Measurements from ENCODE around the gene SPRED2.

Gene SPRED2

GRCh38 chr2:65361623-65362022 lies 70.8 kb downstream of the SPRED2 start:
- TF ChIP-seq CTCF (conservative IDR thresholded peaks at IDR 0.05; ENCODE audit: low read depth, low read length) = no peak
- DNase-seq (ENCODE audit: low read depth) = no peak
- H3K4me3 ChIP-seq (ENCODE audit: low read length) = no peak overlapping the region

GRCh38 chr2:65360441-65360840 lies 72.0 kb downstream of the SPRED2 start:
- no peak overlapping the region for H3K4me3 ChIP-seq (ENCODE audit: low read length)
- TF ChIP-seq CTCF (conservative IDR thresholded peaks at IDR 0.05; ENCODE audit: low read depth, low read length) = no peak
- no peak for DNase-seq (ENCODE audit: low read depth)

DNA sequence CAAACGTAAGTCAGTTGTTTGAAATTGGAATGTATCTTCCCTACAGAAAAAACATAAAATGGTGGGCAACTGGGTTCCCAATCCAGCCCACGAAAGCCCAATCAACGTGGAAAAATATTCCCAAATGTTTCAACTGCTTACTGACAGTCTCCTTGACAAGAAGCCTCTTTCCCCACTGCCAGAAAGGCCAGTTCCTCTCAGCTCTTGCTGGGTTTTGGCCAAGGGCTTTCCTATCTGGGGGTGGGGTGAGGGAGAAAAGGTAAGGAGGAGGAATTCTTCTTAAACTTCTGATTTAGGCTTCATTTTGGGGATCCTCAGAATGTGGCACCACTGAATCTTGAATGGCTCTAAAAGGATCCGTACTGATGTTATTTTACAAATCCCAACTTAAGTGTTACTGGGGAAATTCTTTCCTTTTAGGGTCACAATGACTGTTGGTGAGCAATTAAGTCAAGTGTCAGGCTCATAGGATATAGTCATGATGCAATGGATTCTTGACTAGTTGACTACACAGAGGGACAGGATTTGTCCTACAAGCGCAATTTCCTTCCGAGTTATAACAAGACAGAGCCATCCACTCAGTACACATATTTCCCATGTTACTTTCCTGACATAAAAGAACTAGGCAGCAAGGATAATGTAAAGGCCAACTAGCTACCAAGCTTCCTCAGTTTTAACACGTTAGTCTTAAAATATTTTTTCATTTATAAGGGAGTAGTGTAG lies 73.6 kb downstream of the SPRED2 start:
- no peak for DNase-seq (ENCODE audit: low read depth)
- no peak overlapping the region for H3K4me3 ChIP-seq (ENCODE audit: low read length)
- TF ChIP-seq CTCF (conservative IDR thresholded peaks at IDR 0.05; ENCODE audit: low read depth, low read length) = no peak

DNA sequence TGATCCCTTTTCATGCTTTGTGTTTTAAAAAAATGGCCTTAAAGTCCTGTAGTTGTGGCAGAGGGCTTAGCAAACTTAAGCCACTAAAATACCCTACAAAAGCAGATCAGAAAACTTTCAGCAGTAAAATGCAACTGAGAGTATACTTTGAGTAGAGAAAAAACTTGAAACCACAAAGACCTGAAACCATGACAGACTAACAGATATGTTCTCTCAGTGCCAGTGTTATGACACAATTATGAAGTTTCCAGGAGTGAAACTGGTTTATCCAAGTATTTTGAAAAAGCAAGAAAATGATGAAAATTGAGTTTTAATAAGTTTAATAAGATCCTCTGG lies 74.5 kb downstream of the SPRED2 start:
- TF ChIP-seq CTCF (conservative IDR thresholded peaks at IDR 0.05; ENCODE audit: low read depth, low read length) = no peak
- no peak overlapping the region for H3K4me3 ChIP-seq (ENCODE audit: low read length)
- DNase-seq (ENCODE audit: low read depth) = no peak

DNA sequence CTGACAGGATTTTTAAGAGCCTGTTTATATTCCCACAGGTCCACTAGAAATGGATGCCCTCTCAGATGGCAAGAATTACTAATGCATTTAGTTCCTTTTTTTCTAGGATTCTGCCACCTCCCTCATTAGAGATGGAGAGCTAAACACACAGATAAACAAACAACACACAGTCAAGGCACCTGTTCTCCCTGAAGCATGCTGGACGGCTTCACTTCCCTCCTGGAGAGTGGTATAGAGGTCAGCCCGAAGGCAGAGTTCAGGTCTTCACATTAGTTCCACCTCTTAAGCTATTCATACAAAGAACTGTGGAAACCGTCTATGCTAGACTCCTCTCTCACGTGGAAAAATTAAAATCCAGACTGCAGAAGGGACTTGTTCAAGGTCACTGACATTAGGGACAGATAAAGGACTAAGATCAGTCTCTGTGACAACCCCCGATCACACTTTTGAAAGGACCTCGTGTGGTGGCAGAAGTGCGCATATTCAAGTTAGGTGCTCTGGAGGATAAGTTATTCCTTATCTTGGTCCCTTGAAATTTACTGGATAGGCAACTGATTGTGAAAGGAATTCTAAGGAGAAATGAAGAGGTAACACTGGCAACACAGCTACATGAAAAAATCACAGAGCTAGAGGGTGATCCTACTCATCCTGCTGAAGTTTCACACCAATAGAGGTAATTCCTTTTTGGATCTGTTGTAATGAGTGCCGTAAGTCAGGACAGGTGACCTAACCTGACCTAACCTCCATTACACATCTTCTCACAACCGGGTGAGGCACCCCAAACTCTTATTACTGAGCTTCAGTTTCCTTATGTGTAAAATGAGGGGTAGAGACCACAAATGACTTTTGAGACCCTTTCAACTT lies 75.1 kb downstream of the SPRED2 start:
- H3K4me3 ChIP-seq (ENCODE audit: low read length) = no peak overlapping the region
- DNase-seq (ENCODE audit: low read depth) = no peak
- TF ChIP-seq CTCF (conservative IDR thresholded peaks at IDR 0.05; ENCODE audit: low read depth, low read length) = no peak

DNA sequence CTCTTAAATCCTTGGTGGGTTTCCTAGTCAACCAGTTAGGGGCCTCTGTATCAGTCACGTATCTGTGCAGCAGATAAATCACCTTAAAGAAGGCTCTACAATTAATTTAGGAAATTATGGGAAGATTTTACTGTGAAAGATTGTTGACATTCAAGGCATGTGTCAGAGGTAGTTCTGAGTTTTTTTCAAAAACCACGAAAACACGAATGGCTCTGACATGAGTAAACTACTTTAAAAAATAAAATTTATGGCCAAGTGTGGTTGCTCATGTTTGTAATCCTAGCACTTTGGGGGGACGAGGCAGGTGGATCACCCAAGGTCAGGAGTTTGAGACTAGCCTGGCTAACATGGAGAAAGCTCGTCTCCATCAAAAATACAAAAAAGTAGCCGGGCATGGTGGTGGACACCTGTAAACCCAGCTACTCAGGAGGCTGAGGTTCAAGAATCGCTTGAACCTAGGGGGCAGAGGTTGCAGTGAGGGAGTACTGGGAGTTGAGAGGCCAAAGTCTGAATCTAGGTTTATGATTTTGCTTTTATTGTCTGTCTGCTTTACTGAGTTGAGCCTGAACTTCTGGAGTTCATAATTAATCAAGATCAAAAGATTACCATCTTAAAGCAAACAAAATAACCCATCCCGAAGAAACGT lies 77.1 kb downstream of the SPRED2 start:
- no peak overlapping the region for H3K4me3 ChIP-seq (ENCODE audit: low read length)
- no peak for TF ChIP-seq CTCF (conservative IDR thresholded peaks at IDR 0.05; ENCODE audit: low read depth, low read length)
- DNase-seq (ENCODE audit: low read depth) = no peak

Data from retinal pigment epithelial cell (primary cell).